IPS-18a (cell line): ENCODE data around the gene TUBGCP4.

Experiments used
- H3K27ac ChIP-seq: one replicate; pipeline ENCODE4 v1.5.1; 2013; ENCODE audit warnings: low read length
- H3K27me3 ChIP-seq: one replicate; pipeline ENCODE4 v1.6.1; 2013; ENCODE audit warnings: mild to moderate bottlenecking, low read length; ENCODE audit not compliant: control insufficient read depth, insufficient read depth
- H3K36me3 ChIP-seq: one replicate; pipeline ENCODE4 v1.6.1; 2013; ENCODE audit warnings: low read depth, low read length; ENCODE audit not compliant: control insufficient read depth
- H3K4me1 ChIP-seq: one replicate; pipeline ENCODE4 v1.6.1; 2013; ENCODE audit warnings: low read depth, low read length; ENCODE audit not compliant: control insufficient read depth
- H3K4me3 ChIP-seq: one replicate; pipeline ENCODE4 v1.5.1; 2013; ENCODE audit warnings: low read length
- H3K9ac ChIP-seq: one replicate; pipeline ENCODE4 v1.6.1; 2013; ENCODE audit warnings: mild to moderate bottlenecking, low read length, moderate library complexity
- H3K9me3 ChIP-seq: one replicate; pipeline ENCODE4 v1.6.1; 2013; ENCODE audit warnings: low read depth, low read length; ENCODE audit not compliant: control insufficient read depth

The TUBGCP4 gene

GRCh38 chr15:43406189-43406588 is 35.3 kb downstream of the TUBGCP4 start:
- Histone ChIP-seq H3K27me3 (no peaks in the 10 kb centered on the region), H3K4me3 (no peak overlapping the region), H3K4me1 (no peaks in the 10 kb centered on the region), H3K9ac (no peak overlapping the region), H3K9me3 (no peaks in the 10 kb centered on the region), H3K36me3 (peaks cover 94% of the 10 kb centered on the region), H3K27ac (no peak overlapping the region)

- Histone ChIP-seq H3K36me3 (peaks cover 93% of the 10 kb centered on the region), H3K27me3 (no peaks in the 10 kb centered on the region), H3K9me3 (no peaks in the 10 kb centered on the region), H3K27ac (no peak overlapping the region), H3K9ac (no peak overlapping the region), H3K4me1 (no peaks in the 10 kb centered on the region), H3K4me3 (no peak overlapping the region)
Measured at GRCh38 chr15:43406808-43407207, 35.9 kb downstream of the TUBGCP4 start.

- no peaks in the 10 kb centered on the region for H3K27me3 ChIP-seq
- H3K27ac ChIP-seq: no peak overlapping the region
- H3K36me3 ChIP-seq: peaks cover 93% of the 10 kb centered on the region
- H3K4me3 ChIP-seq: no peak overlapping the region
- H3K4me1 ChIP-seq: no peaks in the 10 kb centered on the region
- H3K9me3 ChIP-seq: no peaks in the 10 kb centered on the region
- H3K9ac ChIP-seq: no peak overlapping the region
Measured at GRCh38 chr15:43408789-43409188, 37.9 kb downstream of the TUBGCP4 start.

- Histone ChIP-seq H3K4me1 (no peaks in the 10 kb centered on the region), H3K9ac (no peak overlapping the region), H3K27ac (no peak overlapping the region), H3K4me3 (no peak overlapping the region), H3K9me3 (no peaks in the 10 kb centered on the region), H3K27me3 (no peaks in the 10 kb centered on the region), H3K36me3 (peaks cover 93% of the 10 kb centered on the region)
Measured at GRCh38 chr15:43410572-43411214, 39.8 kb downstream of the TUBGCP4 start.

GRCh38 chr15:43412096-43412495 is 41.2 kb downstream of the TUBGCP4 start:
- Histone ChIP-seq H3K4me3 (no peak overlapping the region), H3K27ac (no peak overlapping the region), H3K36me3 (peaks cover 95% of the 10 kb centered on the region)

GRCh38 chr15:43414196-43414595 is 43.3 kb downstream of the TUBGCP4 start:
- peaks cover 90% of the 10 kb centered on the region for H3K36me3 ChIP-seq

More at GRCh38 chr15:43412096-43412495, 41.2 kb downstream of the TUBGCP4 start:
- Histone ChIP-seq H3K4me1 (no peaks in the 10 kb centered on the region), H3K9ac (no peak overlapping the region), H3K27me3 (no peaks in the 10 kb centered on the region), H3K9me3 (no peaks in the 10 kb centered on the region)

GRCh38 chr15:43420435-43420834 is 49.5 kb downstream of the TUBGCP4 start:
- H3K9me3 ChIP-seq: no peaks in the 10 kb centered on the region
- H3K4me1 ChIP-seq: no peaks in the 10 kb centered on the region
- H3K4me3 ChIP-seq: no peak overlapping the region
- H3K27ac ChIP-seq: no peak overlapping the region
- peaks cover 91% of the 10 kb centered on the region for H3K36me3 ChIP-seq
- H3K9ac ChIP-seq: no peak overlapping the region
- no peaks in the 10 kb centered on the region for H3K27me3 ChIP-seq

More at GRCh38 chr15:43414196-43414595, 43.3 kb downstream of the TUBGCP4 start:
- H3K4me3 ChIP-seq: no peak overlapping the region
- H3K9ac ChIP-seq: no peak overlapping the region
- H3K4me1 ChIP-seq: no peaks in the 10 kb centered on the region
- H3K27me3 ChIP-seq: no peaks in the 10 kb centered on the region
- H3K9me3 ChIP-seq: no peaks in the 10 kb centered on the region
- no peak overlapping the region for H3K27ac ChIP-seq

GRCh38 chr15:43420876-43421275 is 50.0 kb downstream of the TUBGCP4 start:
- Histone ChIP-seq H3K36me3 (peaks cover 90% of the 10 kb centered on the region), H3K9ac (no peak overlapping the region), H3K4me1 (no peaks in the 10 kb centered on the region)

GRCh38 chr15:43423793-43424192 is 52.9 kb downstream of the TUBGCP4 start:
- Histone ChIP-seq H3K9ac (no peak overlapping the region), H3K36me3 (peaks cover 86% of the 10 kb centered on the region), H3K27ac (no peak overlapping the region), H3K4me3 (no peak overlapping the region), H3K27me3 (no peaks in the 10 kb centered on the region), H3K9me3 (no peaks in the 10 kb centered on the region), H3K4me1 (no peaks in the 10 kb centered on the region)

More at GRCh38 chr15:43420876-43421275, 50.0 kb downstream of the TUBGCP4 start:
- H3K27me3 ChIP-seq: no peaks in the 10 kb centered on the region
- H3K27ac ChIP-seq: no peak overlapping the region
- no peak overlapping the region for H3K4me3 ChIP-seq
- no peaks in the 10 kb centered on the region for H3K9me3 ChIP-seq

GRCh38 chr15:43429687-43430086 is 58.8 kb downstream of the TUBGCP4 start:
- Histone ChIP-seq H3K9me3 (no peaks in the 10 kb centered on the region), H3K27me3 (no peaks in the 10 kb centered on the region), H3K27ac (no peak overlapping the region), H3K36me3 (peaks cover 84% of the 10 kb centered on the region), H3K4me1 (no peaks in the 10 kb centered on the region), H3K9ac (no peak overlapping the region), H3K4me3 (no peak overlapping the region)

GRCh38 chr15:43433165-43433564 is 62.3 kb downstream of the TUBGCP4 start:
- H3K36me3 ChIP-seq: peaks cover 78% of the 10 kb centered on the region
- no peaks in the 10 kb centered on the region for H3K9me3 ChIP-seq
- H3K4me1 ChIP-seq: no peaks in the 10 kb centered on the region
- no peak overlapping the region for H3K9ac ChIP-seq
- H3K4me3 ChIP-seq: no peak overlapping the region
- H3K27me3 ChIP-seq: no peaks in the 10 kb centered on the region
- no peak overlapping the region for H3K27ac ChIP-seq

GRCh38 chr15:43433661-43434303 is 62.9 kb downstream of the TUBGCP4 start:
- Histone ChIP-seq H3K9me3 (no peaks in the 10 kb centered on the region), H3K27ac (no peak overlapping the region), H3K4me3 (no peak overlapping the region), H3K36me3 (peaks cover 78% of the 10 kb centered on the region), H3K4me1 (no peaks in the 10 kb centered on the region), H3K27me3 (no peaks in the 10 kb centered on the region), H3K9ac (no peak overlapping the region)
